Stimulated activated CD8-positive, alpha-beta memory T cell treated with anti-CD3 and anti-CD28 coated beads, Interleukin-2, amount 100 ng/mL, for 1 hour (primary cell): ENCODE measurements around the gene RPS14.
"Not testable (repeated sequence)": the region's sequence is repeated elsewhere in the genome, so short reads cannot be mapped to it uniquely, and the experiment has no call there.

Source experiments
- DNase-seq, 2 donors: peaks; one replicate each; pipeline ENCODE4 v3.0.0-alpha.2; 2020; ENCODE audit warnings: low read depth in 2 of 2

RPS14 gene

DNA sequence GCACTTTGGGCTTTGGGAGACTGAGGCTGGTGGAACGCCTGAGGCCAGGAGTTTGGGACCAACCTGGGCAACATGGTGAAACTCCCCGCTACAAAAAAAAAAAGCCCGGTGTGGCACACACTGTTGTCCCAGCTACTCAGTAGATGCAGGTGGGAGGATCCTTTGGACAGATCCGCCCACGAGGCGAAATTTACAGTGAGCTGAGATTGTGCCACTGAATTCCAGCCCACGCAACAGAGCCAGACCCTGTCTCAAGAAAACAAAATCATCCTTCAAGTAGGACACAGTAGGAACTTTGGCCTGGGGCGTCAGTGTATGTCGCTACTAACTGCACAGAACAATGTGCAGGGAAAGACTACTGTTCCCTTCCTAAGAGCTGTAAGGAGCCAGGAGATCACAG lies 4.8 kb downstream of the RPS14 start:
- DNase-seq, result no peak

DNA sequence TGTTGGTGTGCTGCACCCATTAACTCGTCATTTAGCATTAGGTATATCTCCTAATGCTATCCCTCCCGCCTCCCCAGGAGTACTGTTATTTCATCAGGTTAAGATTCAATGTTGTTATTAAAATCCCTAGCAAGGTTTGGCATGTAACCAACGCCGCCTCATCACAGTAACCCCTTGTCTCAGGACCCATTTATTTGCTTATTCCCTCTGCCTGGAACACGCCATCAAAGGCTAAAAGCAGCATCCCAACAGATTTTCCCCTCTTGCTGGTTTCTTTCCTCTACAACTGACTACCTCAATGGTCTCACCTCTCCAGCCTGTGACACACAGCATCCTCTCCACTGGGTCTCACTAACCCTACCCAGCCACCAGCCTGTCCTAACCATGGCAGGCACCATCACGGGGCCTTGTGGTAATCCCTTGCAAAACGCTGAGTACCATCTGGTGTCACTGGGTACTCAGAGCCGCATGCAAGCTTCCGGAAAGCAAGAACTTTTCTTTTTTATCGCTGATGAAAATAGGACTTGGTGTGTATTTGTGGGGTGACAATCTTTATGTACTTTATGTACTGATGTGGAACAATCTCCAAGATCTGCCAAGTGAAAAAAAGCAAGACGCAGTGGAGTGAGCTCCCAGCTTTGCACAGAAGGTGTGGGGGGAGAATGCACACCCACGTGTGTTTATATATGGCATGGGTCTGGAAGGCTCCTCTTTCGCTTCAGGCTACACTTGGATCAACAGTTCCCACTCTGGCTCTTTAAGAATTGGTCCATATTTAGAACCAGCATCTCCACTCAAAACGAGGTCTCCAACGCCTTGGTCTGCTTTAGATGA lies 6.1 kb downstream of the RPS14 start:
- DNase-seq, result no peak

DNA sequence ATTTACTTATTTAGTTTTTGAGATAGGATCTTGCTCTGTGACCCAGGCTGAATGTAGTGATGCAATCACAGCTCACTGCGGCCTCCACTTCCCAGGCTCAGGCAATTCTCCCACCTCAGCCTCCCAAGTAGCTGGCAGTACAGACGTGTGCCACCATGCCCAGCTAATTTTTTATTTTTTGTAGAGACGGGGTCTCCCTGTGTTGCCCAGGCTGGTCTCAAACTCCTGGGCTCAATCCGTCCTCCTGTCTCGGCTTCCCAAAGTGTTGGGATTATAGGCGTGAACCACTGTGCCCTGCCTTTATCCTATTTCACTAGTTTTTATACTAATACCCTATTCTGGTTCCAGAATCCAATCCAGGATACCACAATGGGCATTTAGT lies 6.8 kb downstream of the RPS14 start:
- DNase-seq, result no peak

DNA sequence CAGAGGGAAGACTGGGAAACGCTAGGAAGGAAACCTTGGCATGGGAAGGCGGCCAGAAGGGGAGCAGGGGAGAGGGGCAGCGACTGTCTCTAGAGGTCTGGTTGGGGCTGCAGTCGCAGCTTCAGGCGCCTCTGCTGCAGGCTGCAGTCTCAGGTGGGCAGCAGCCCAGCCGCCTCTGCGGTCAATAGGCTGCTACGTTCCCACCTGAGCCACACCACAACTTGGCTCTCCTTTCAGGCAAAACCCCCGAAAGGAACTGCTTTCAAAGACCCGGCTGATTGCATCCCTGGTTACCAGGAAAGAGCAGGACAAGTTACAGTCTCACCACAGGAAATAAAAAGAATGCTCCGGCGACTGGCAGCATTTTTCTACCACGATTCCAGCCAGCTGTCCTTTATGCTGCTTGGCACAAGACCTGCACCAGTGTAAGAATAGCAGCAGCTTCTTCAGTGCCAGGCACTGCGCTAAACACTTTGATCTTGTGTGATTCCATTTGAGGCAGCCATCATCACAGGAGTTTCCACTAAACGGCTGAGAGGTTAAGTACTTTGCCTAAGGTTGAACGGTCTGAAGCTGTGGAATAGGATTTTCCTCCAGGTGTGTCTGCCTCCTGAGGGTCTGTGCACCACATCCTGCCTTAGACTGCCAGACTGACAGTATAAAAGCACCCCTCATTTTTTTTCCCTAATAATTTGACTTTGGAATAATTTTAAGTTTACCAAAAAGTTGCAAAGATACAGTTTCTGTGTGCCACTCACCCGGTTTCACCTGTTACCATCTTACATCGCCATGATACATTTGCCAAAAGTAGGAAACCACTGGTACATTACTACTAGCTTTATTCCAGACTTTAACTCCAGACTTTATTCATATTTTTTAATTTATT lies 7.5 kb downstream of the RPS14 start:
- DNase-seq, result no peak

DNA sequence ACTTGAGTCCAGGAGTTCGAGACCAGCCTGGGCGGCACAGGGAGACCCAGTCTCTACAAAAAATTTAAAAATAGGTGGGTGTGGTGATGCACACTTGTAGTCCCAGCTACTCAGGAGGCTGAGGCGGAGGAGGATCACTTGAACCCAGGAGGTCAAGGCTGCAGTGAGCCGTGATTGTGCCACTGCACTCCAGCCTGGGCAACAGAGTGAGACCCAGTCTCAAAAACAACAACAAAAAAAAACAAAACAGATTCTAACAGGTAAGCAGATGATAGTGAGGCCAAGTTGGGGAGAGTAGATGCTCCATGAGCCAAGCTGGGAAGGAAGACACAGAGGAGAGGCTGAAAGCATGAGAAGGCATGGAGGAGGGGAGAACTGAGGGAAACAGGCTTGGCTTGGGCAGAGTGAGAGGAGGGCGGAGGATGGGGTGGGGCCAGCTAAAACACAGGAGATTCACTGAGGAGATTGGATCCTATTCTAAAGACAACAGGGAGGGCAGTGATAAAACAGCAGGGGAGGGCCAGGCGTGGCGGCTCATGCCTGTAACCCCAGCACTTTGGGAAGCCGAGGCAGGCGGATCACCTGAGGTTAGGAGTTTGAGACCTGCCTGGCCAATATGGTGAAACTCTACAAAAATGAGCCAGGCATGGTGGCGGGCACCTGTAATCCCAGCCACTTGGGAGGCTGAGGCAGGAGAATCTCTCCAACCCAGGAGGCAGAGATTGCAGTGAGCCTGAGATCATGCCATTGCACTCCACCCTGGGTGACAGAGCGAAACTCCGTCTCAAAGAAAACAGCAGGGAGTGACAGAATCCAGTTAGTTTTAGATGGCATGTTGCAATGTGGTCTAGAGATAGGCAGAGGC lies 8.4 kb downstream of the RPS14 start:
- no peak for DNase-seq

DNA sequence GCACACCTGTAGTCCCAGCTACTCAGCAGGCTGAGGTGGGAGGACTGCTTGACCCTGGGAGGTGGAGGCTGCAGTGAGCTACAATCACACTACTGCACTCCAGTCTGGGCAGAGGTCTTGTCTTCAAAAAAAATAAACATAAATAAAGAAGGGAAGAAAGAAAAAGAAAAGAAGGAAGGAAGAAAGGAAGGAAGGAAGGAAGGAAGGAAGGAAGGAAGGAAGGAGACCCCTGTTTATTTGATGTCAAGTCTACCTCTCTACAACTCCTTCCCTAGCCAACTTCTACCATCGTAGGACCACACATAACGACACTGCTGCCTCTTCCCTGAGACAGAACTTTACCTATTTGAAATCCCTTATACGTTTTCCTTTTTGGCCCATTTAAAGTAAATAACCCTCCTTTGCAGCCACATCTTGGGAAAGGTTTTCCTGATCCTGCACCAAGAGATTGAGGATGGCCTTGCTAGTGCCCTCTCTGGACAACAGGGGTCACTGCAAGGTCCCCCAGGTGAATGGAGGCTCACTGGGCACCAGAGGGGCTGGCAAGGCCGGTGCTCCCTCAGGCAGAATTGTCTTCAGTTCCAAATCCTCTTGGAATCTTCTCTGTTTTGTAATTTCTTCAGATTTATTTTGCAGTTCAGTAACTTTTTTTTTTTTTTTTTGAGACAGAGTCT lies 10.5 kb downstream of the RPS14 start:
- no peak for DNase-seq

DNA sequence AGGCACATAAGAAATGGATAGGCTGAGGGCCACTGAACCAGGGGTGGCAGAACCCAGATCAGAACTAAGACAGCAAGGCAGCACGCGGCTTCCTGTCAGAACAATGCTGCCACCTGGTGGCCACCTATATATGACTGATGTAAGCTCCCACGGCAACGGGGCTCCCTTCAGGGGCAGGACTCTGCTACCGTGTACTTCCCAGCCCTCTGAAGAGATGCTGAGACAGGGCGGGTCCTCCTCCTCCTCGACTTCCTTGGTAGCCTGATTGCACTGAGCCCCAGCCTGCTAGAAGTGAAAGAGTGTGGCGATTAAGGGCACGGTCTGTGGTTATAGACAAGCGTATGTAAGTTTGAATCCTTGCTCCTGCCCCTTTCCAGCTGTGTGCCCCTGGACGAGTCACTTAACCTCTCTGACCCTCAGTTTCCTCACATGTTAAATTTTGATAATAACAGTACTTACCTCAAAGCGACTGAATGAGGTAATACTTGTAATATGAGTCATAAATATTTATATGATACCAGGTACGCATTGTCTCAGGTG lies 13.3 kb downstream of the RPS14 start:
- peak; percentile 84 for DNase-seq

DNA sequence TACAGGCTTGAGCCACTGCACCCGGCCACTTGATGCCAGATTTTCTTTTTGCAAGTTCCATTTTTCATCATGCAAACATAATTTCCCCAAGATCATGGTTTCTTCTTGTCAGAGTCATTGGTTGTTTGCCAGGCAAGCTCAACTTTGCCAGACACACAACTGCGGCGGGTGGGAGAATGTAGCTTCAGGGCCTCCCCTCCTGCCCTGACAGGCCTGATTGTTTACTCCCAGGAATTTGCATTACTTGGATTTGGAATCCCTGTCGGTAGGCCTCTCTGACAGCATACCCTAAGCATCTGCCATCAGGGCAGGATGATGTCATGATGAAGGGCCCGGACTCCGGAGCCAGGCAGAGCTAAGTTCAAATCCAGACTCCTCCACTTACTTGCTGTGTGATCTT lies 15.1 kb downstream of the RPS14 start:
- DNase-seq, result no peak

DNA sequence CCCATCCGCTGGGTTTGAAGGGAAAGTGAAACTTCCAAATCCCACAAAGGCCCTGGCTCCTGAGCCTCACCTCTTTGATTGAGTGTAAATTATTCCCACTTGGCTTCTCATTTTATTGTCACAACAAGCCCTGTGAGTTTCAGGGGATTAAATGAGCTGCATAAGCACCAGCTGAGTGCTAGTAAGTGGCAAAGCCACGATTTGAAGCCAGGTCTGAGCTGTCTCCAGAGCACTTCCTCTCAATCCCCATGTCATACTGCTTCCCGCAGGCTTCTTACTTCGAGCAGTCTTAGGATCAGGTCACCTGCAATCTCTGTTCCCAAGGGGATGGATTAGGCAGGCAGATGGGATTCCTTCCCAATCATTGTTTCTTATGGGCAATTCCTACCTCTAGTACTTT lies 18.0 kb downstream of the RPS14 start:
- no peak for DNase-seq

DNA sequence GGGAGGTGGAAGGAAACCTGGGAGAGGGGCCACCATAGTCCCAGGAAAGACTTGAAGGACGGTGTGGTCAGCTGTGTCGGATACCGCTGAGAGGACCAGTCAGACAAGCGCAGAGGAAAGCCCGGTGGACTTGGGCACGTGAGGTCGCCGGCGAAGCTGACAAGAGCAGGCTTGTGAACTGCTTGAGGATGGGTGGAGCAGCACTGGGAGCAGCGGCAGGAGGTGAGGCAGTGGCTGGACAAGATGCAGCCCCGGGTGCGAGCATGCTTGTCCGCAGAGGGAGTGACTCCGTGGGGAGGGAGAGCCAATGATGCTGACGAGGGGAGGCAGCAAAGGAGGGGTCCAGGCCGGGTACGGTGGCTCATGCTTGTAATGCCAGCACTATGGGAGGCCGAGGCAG lies 18.5 kb downstream of the RPS14 start:
- no peak for DNase-seq

DNA sequence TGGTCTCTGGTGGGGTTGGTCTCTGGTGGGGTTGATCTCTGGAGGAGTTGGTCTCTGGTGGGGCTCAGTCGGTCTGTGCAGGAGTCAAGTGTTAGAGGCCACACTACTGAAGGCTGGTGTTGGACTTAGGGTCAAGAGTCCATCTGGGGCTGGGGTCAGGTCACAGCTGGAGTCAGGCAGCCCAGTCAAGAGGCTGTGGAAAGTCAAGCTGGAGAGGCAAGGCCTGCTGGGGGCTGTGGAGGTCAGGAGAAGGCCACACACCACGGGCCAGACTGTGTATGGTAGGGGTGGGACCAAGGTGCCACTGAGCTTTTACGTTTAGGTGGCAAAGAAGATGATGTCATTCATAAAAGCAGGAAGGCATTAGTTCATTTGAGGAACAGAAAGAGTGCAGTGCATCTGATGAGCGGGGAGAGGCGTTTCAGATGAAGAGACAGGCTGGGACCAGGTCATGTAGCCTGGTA lies 20.1 kb downstream of the RPS14 start:
- DNase-seq, result no peak

DNA sequence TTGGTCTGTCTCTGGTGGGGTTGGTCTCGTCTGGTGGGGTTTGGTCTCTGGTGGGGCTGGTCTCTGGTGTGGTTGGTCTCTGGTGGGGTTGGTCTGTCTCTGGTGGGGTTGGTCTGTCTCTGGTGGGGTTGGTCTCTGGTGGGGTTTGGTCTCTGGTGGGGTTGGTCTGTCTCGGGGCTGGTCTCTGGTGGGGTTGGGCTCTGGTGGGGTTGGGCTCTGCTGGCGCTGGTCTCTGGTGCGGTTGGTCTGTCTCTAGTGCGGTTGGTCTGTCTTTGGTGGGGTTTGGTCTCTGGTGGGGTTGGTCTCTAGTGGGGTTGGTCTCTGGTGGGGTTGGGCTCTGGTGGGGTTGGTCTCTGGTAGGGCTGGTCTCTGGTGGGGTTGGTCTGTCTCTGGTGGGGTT lies 20.6 kb downstream of the RPS14 start:
- DNase-seq, result no peak

DNA sequence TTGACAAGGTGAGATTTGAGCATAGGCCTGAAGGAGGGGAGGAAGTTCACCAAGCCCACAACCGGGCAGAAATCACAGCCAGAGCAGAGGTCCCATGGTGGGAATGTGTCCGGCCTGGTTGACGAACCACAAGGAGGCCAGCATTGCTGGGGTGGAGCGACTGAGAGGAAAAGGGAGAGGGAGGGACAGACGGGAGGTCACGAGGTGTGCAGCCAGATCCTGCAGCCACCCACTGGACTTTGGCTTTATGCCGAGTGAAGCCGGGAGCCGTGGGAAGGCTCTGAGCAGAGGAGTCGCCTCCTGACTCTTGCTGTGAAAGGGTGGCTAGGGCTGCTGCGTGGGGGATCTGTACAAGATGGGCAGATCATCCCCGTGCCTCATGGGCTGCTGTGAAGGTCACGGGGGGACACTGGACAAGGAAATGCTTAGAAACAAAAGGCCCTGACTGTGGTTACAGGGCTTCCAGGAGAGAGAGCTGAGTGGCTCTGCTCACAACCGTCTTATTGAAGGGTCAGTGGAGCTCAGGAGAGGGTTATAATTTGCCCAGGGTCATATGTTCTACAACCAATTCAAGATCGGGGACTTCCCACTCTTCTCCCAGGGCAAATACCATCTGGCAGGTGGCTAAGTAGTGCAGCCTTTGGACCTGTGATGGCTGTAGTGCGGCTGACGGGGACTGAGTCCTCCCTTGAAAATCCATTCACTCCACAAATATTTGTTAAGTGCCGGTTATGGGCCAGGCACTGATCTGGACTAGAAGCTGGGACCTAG lies 21.2 kb downstream of the RPS14 start:
- DNase-seq, result no peak

DNA sequence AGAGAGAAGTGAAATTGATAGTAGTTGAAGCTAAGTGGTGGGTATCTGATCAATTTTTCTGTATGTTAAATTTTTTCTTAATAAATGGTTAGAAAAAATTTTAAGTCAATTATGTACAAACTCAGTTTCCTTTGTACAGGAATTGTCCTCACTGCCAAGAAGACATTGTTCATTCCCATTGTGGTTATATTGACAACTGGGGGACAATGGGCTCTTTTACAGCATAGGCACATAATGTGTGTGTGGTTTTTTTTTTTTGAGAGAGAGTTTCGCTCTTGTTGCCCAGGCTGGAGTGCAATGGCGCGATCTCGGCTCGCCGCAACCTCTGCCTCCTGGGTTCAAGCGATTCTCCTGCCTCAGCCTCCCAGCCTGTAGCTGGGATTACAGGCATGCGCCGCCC lies 23.4 kb downstream of the RPS14 start:
- not testable (repeated sequence) for DNase-seq

DNA sequence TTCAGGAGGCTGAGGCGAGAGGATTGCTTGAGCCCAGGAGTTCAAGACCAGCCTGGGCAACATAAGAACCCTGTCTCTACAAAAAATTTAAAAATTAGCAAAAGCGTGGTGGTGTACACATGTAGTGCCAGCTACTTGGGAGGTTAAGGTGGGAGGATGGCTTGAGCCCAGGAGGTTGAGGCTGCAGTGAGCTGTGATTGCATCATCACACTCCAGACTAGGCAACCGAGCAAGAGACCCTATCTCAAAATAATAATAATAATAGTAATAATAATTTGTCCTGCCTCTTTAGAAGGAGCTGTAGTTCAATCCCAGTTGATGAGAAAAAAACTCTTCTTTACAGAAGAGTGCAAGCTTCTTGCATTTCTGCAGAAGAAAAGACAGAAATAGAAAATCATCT lies 26.8 kb downstream of the RPS14 start:
- no peak for DNase-seq

DNA sequence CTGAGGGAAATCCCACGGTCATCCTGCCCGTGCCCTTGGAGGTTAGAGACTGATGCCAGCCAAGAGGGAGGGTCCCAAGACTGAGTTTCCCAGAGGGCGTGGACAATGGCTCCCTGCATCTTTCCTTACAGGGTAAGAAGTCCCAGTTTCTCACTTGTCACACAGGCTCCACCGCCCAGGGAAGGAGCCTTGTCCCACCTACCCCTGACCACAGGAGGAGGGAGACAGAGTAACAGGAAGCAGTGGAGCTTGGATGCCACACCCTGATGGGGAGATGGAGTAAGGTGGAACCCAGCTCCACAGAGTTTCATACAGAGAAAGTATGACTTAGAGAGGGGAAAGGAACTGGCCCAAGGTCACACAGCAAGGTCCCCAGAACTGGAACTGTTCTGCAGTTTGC lies 27.5 kb downstream of the RPS14 start:
- no peak for DNase-seq

DNA sequence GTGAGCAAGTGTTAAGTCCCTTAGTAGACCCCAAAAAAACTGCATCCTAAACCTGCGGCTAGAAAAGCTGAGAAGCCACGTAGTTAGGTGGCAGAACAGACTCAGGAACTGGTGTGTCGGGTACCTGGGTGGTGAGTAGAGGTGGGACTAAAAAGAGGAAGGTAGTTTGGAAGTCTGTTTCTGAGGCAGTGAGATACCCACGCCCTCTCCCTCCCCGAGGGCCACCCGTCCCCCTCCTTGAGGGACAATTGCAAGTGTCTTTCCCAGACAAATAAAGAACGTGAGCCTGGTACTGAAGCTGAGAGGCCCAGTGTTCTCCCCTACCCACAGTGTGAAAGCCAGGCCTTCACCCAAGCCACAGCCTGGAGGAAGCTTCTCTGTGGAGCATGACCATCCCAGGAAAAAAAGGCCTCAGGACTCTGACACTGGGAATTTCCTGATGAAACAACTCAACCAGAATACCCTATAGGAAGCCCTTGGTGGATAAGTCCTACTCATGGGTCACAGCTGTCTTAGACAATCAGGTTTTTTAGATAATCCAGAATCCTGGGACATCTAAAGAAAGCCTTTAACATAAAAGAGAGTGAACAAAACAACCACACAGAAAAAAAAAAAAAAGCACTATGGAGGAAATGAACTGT lies 29.8 kb downstream of the RPS14 start:
- no peak for DNase-seq

DNA sequence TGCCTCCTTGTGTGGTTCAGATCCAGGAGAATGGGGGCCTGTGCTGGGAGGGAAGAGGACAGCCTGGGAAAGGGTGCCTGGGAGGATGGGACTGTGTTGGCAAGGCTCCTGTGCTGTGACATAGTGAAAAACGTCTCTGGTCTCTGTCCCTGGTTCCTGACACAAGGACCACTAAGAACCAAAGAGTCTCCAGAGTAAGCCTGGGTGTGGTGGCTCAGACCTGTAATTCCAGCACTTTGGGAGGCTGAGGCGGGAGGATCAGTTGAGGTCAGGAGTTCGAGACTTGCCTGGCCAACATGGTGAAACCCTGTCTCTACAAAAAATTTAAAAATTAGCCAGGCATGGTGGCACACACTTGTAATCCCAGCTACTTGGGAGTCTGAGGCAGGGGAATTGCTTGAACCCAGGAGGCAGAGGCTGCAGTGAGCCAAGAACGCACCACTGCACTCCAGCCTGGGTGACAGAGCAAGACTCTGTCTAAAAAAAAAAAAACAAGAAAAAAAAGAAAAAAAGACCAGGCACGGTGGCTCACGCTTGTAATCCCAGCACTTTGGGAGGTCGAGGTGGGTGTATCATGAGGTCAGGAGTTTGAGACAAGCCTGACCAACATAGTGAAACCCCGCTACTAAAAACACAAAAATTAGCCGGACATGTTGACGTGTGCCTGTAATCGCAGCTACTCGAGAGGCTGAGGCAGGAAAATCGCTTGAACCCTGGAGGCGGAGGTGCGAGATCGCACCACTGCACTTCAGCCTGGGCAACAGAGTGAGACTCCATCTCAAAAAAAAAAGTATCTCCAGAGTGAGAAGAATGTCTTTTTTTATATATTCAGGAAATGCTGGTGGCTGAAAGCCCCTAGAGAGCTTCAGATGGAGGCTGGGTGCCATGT lies 35.4 kb downstream of the RPS14 start:
- DNase-seq, result not testable (repeated sequence)
